SW480 (cell line): ENCODE measurements around the gene PAAF1.
"Not testable (repeated sequence)": the region's sequence is repeated elsewhere in the genome, so short reads cannot be mapped to it uniquely, and the experiment has no call there.

Source experiments
- DNase-seq: peaks from one replicate; pipeline ENCODE4 v3.0.0-alpha.2; 2016; ENCODE audit warnings: low spot score

Gene PAAF1

GRCh38 chr11:73883856-73884255, 7.1 kb downstream of the PAAF1 start:
- DNase-seq: no peak

- DNase-seq: no peak
Measured at GRCh38 chr11:73888244-73888643, 11.4 kb downstream of the PAAF1 start.

- DNase-seq: no peak
Measured at GRCh38 chr11:73889019-73889418, 12.2 kb downstream of the PAAF1 start.

- DNase-seq: no peak
Measured at GRCh38 chr11:73889536-73889935, 12.7 kb downstream of the PAAF1 start.

- no peak for DNase-seq
Measured at GRCh38 chr11:73893041-73893440, 16.2 kb downstream of the PAAF1 start.

- no peak for DNase-seq
Measured at GRCh38 chr11:73894725-73895335, 18.0 kb downstream of the PAAF1 start.

- DNase-seq: no peak
Measured at GRCh38 chr11:73902303-73902702, 25.5 kb downstream of the PAAF1 start.

- DNase-seq: peak; percentile 43
Measured at GRCh38 chr11:73907191-73907590, 30.4 kb downstream of the PAAF1 start.

- no peak for DNase-seq
Measured at GRCh38 chr11:73912026-73912425, 35.2 kb downstream of the PAAF1 start.

GRCh38 chr11:73913472-73913871, 36.7 kb downstream of the PAAF1 start:
- DNase-seq: no peak

GRCh38 chr11:73914284-73914683, 37.5 kb downstream of the PAAF1 start:
- no peak for DNase-seq

GRCh38 chr11:73916435-73916834, 39.6 kb downstream of the PAAF1 start:
- no peak for DNase-seq

- DNase-seq: no peak
Measured at GRCh38 chr11:73921180-73921579, 44.4 kb downstream of the PAAF1 start.

GRCh38 chr11:73929388-73929787, 52.6 kb downstream of the PAAF1 start:
- no peak for DNase-seq

GRCh38 chr11:73931039-73931645, 54.3 kb downstream of the PAAF1 start:
- peak; percentile 75 for DNase-seq

- DNase-seq: no peak
Measured at GRCh38 chr11:73931951-73932350, 55.2 kb downstream of the PAAF1 start.

GRCh38 chr11:73932781-73933180, 56.0 kb downstream of the PAAF1 start:
- no peak for DNase-seq

- not testable (repeated sequence) for DNase-seq
Measured at GRCh38 chr11:73936047-73936446, 59.2 kb downstream of the PAAF1 start.

- DNase-seq: no peak
Measured at GRCh38 chr11:73939096-73939495, 62.3 kb downstream of the PAAF1 start.

- DNase-seq: no peak
Measured at GRCh38 chr11:73940801-73941570, 64.2 kb downstream of the PAAF1 start.

GRCh38 chr11:73942010-73942409, 65.2 kb downstream of the PAAF1 start:
- no peak for DNase-seq

GRCh38 chr11:73944085-73944484, 67.3 kb downstream of the PAAF1 start:
- no peak for DNase-seq

GRCh38 chr11:73944901-73945300, 68.1 kb downstream of the PAAF1 start:
- DNase-seq: no peak
